ENCODE measurements around the gene RIBC1.

GRCh38 chrX:53476371-53476770 lies 53.7 kb downstream of the RIBC1 start:
- TF ChIP-seq ETS2 (tag; IDR thresholded peaks at IDR 0.05; ENCODE audit: borderline replicate concordance, poor library complexity, severe bottlenecking) (no peak), NR4A1 (CRISPR knock-in tag; IDR thresholded peaks at IDR 0.05) (no peak), NR4A1 (tag; IDR thresholded peaks at IDR 0.05) (no peak), ELF4 (CRISPR knock-in tag; IDR thresholded peaks at IDR 0.05) (no peak)
- TF ChIP-seq, protein P1, sequence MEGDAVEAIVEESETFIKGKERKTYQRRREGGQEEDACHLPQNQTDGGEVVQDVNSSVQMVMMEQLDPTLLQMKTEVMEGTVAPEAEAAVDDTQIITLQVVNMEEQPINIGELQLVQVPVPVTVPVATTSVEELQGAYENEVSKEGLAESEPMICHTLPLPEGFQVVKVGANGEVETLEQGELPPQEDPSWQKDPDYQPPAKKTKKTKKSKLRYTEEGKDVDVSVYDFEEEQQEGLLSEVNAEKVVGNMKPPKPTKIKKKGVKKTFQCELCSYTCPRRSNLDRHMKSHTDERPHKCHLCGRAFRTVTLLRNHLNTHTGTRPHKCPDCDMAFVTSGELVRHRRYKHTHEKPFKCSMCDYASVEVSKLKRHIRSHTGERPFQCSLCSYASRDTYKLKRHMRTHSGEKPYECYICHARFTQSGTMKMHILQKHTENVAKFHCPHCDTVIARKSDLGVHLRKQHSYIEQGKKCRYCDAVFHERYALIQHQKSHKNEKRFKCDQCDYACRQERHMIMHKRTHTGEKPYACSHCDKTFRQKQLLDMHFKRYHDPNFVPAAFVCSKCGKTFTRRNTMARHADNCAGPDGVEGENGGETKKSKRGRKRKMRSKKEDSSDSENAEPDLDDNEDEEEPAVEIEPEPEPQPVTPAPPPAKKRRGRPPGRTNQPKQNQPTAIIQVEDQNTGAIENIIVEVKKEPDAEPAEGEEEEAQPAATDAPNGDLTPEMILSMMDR (IDR thresholded peaks at IDR 0.05 in 2 of 3, conservative IDR thresholded peaks at IDR 0.05 in 1 of 3; ENCODE audit: insufficient read depth in 2 of 3, low read depth in 1 of 3, low read length in 3 of 3) = no peak
